Activated naive CD8-positive, alpha-beta T cell treated with anti-CD3 and anti-CD28 coated beads, Interleukin-2, amount 50 U/mL, for 16 hours (primary cell): ENCODE results near the gene SIGLEC8.
"Not testable (repeated sequence)": the region's sequence is repeated elsewhere in the genome, so short reads cannot be mapped to it uniquely, and the experiment has no call there.

Experiments used
- DNase-seq: peaks from one replicate; pipeline ENCODE4 v3.0.0-alpha.2; 2020; ENCODE audit warnings: low read depth, low spot score

Gene SIGLEC8

GRCh38 chr19:51458051-51458645 is at the start of gene SIGLEC8:
Gene SIGLEC8 (minus strand): TSS chr19:51458454. CDS start chr19:51458387, 67 bp downstream.
- no peak for DNase-seq

- no peak for DNase-seq
Measured at GRCh38 chr19:51507640-51508058, 49.4 kb upstream of the SIGLEC8 start.

- no peak for DNase-seq
Measured at GRCh38 chr19:51507192-51507591, 48.9 kb upstream of the SIGLEC8 start.

- DNase-seq: no peak
Measured at GRCh38 chr19:51505904-51506303, 47.6 kb upstream of the SIGLEC8 start.

- no peak for DNase-seq
Measured at GRCh38 chr19:51503896-51504295, 45.6 kb upstream of the SIGLEC8 start.

GRCh38 chr19:51503286-51503817 is 45.1 kb upstream of the SIGLEC8 start:
- DNase-seq: no peak

- no peak for DNase-seq
Measured at GRCh38 chr19:51501594-51502263, 43.5 kb upstream of the SIGLEC8 start, which contains the start of gene SIGLEC12. Gene SIGLEC12 (minus strand): TSS chr19:51501800. CDS start chr19:51501733, 67 bp downstream.

GRCh38 chr19:51500931-51501330 is 42.7 kb upstream of the SIGLEC8 start:
- DNase-seq: not testable (repeated sequence)

- no peak for DNase-seq
Measured at GRCh38 chr19:51497666-51498065, 39.4 kb upstream of the SIGLEC8 start.

GRCh38 chr19:51493776-51494175 is 35.5 kb upstream of the SIGLEC8 start:
- no peak for DNase-seq

- no peak for DNase-seq
Measured at GRCh38 chr19:51491586-51491985, 33.3 kb upstream of the SIGLEC8 start.

GRCh38 chr19:51490676-51491075 is 32.4 kb upstream of the SIGLEC8 start:
- DNase-seq: no peak

GRCh38 chr19:51489113-51489512 is 30.9 kb upstream of the SIGLEC8 start:
- no peak for DNase-seq

GRCh38 chr19:51488491-51488890 is 30.2 kb upstream of the SIGLEC8 start:
- DNase-seq: no peak

- no peak for DNase-seq
Measured at GRCh38 chr19:51485960-51486660, 27.9 kb upstream of the SIGLEC8 start.

- no peak for DNase-seq
Measured at GRCh38 chr19:51480590-51480989, 22.3 kb upstream of the SIGLEC8 start.

GRCh38 chr19:51479531-51480331 is 21.5 kb upstream of the SIGLEC8 start:
- no peak for DNase-seq

- DNase-seq: no peak
Measured at GRCh38 chr19:51478381-51479234, 20.4 kb upstream of the SIGLEC8 start, which contains the start of gene CEACAM18. Gene CEACAM18 (plus strand): TSS chr19:51478539.

GRCh38 chr19:51477344-51477743 is 19.1 kb upstream of the SIGLEC8 start:
- DNase-seq: no peak

- no peak for DNase-seq
Measured at GRCh38 chr19:51476164-51476563, 17.9 kb upstream of the SIGLEC8 start.
